HG03159 (cell line): ENCODE data around the gene NRN1.
"Not testable (repeated sequence)": the region's sequence is repeated elsewhere in the genome, so short reads cannot be mapped to it uniquely, and the experiment has no call there.

ENCODE experiments used
- ATAC-seq: cut with Tn5 transposase; IDR thresholded peaks from one replicate; pipeline ENCODE4 v1.9.1; 2021; ENCODE audit warnings: mild to moderate bottlenecking, moderate library complexity; ENCODE audit not compliant: unreplicated experiment

Gene NRN1

DNA sequence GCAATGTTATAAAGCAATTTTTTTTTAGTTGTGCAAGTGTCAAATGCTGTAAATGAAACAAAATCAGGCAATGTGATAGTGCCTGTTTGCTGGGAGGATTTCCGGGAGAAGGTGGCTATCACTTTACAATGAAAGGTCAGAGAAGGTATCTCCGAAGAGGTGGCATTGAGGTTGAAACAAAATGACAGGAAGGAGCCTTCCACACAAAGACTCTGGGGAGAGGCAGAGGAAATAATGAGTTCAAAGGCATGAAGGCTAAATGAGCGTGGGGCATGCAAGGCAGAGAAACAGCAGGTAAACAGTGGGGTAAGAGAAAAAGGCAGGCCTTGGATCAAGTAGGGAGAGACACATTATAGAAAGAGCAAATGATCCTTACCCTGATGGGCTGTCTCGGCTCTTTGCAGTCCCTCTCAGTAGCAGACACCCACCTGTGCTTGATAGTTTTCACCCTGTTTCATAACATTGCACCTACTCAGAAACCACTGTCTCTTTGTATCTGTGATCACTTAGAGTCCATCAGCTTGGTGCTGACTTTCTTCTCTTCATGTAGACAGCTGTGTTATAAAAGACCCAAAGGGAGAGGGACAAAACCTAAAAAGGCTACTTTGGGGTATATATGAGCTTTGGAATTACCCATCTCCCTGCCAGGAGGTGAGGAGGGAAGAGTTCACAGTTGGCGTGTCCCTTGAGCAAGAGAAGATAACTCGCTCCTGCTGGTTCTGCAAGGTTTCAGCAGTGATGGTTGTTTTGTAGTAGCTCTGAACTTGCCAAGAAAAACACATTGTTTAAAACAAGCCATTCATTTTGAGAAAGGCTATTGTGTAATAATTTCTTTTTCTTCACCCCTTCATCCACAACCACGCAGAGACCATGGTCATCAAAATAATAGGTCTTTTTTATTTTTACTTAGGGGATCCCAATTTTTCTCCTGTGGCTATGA lies 22.3 kb downstream of the NRN1 start:
- ATAC-seq, result no peak

DNA sequence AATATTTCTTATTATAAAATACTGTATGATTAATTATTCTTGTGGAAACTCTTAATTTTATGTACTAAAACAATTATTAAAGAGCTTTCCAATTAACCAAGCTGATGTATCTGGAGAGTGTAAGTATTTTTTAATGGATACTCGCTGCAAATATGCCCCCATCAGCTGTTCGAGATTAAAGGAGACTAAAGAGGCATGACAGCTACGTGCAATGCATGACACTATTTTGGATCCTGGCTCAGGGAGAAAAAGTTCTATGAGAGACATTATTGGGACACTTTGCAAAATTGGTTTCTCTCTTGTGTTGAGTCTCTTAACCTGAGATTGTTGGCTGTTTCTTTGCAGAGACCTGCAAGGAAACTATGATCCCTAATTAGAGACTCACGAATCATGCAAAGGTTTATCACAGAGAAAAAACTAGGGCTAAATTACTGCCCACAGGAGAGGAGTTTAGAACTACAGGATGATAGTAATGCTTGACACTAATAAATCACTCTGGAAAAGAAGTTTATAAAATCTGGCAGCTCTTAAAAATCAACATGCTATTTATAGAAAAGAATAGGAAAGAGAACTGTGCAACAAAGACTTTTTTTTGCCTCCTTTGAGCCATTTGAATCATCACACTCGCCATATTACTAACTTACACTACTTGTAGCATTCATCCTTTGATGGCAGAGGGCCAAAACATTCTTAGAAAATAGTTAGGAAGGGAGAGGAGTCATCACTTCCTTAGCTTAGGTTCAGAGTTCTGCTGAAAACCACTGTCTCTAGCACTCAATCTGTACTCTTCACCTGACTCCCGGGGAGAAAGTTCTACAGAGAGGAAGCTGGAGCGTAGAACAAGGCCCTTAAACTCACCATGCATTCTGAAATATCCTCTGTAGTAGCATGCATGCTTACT lies 25.3 kb downstream of the NRN1 start:
- ATAC-seq, result no peak

DNA sequence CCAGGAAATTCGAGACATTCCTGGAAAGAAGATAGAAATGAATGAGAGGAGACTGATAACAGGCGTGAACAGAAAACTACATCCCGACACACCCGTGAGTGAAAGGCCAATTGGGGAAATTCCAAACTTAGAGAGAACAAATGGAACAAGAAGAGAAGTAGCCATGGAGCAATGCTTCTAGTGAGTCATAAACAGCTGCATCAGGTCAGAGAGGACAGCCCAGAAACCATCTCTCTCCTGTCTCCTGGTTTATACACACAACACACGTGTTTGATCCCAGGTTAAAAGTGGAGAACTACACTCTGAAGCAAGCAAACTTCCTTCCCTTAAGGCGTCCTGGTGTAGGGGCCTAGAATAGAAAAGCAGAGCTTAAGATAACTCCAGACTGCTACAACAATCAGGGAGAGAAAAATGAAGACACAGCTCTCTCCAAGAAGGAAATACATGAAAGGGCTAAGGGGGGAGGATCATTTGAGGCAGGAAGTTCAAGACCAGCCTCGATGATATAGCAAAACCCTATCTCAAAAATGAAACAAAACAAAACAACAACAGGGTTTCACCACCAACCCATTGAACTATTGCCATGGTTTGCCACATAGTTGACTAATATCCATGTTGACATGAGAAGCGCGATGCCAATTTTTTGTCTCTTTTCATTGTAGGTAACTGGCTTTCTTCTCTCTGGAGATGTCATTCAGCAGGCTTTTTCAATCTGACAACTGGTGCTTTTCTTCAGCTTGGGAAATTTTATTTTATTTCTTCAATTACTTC lies 26.9 kb downstream of the NRN1 start:
- no peak for ATAC-seq

DNA sequence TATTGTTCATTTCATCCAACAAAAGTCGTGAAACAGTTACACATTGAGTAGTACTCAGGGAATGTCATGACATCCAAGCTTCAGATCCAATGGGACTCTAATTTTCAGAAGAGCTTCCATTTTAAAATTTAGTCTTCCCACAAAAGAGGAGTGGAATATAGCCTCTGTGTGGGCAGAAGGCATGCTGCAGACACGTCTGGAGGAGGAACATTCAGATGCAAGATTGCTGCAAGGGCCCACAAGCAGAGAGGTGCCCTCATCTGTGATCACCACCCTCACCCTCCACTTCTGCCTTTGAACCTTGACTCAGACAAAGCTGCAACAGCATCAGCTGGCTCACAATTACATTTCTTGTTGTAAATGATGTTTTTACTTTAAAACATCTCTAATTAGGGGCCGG lies 29.9 kb downstream of the NRN1 start:
- no peak for ATAC-seq

DNA sequence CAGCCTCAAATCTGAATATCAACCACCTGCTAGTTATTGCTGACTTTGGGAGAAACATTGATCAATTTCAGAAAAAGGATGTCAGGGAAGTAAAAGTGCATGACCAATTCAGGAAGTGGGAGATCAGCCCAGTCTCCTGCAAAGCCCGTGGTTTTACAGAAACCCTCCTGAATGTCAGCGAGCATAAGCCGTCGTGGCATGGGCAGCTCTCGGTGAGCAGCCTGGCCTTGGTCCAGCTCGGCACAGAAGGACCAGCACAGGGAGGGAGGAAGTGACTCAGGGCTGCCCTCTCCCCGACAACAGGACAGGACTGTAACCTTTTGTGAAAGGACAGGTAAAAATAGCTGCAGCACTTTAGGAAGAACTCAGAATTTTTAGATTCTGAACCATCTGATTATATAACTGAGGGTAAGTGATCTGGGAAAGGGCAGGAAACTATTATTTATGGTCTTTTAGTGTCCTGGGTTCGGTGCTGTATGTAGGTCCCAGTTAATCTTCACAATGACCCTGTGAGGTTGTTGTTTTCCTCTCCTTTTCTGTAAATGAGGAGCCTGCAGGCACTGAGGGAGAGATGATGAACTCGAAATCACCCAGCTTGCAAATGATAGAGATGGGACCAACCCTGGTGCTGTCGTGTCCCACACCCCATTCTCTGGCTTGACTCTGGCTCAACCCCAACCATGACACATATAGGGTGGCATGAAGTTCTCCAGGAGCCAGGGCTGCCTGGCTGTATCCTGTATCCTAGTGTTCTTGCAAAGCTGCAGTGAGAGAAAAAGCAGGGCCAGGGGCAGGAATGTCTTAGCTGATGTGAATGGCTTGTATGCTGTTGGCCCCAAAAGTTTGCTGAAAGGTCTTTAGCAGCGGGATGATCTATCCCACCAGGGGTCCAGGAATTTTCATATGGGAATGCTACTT lies 37.6 kb downstream of the NRN1 start:
- no peak for ATAC-seq

DNA sequence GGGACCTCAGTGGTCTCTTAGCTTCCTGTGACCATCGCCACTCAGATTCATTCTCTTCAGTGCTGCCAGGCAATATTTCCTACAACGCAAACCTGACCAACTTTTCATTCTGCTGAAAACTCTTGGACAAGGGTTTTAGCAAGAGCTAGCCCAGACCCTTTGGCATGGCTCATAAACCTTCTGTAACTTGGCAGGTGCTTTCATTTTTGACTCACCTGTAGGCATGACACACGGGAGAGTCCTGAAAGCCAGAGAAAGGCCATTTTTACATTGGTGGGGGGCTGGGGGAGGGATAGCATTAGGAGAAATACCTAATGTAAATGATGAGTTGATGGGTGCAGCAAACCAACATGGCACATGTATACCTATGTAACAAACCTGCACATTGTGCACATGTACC lies 38.7 kb downstream of the NRN1 start:
- not testable (repeated sequence) for ATAC-seq

DNA sequence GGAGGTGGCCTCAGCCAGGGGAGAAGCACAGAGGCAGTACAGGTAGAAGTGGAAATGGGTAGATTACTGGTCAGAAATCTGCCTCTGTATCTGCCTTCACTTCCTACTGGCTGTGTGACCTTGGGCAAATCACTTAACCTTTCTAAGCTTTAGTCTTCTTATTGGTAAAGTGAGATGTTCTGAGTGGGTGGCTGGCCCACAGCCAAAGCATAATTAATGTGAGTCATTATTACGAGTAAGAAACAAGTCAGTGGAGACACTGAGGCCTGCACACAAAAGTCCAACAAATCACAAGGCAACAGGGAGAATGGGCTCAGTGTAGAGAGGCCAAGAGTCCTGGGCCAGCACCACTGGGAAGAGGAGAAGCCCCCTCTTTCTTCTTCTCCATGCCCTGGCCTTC lies 39.1 kb downstream of the NRN1 start:
- ATAC-seq, result no peak

DNA sequence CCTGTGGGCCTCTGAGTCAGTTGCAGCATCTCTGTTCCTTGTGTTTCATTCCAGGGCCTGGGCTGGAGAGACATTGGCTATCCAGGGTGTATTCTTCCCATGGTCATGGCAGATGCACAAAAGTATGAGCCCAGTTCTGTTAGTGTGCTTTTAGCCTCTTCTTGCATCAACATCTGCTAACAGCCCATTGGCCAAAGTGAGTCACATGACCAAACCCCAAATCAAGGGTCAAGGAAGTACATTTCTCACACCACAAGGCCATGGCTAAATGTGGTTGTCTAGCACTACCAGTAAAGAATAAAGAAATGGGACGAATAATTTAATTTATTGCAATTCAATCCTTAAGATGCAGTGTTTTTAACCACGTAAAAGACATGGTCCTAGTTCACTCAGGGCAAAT lies 43.9 kb downstream of the NRN1 start:
- no peak for ATAC-seq

DNA sequence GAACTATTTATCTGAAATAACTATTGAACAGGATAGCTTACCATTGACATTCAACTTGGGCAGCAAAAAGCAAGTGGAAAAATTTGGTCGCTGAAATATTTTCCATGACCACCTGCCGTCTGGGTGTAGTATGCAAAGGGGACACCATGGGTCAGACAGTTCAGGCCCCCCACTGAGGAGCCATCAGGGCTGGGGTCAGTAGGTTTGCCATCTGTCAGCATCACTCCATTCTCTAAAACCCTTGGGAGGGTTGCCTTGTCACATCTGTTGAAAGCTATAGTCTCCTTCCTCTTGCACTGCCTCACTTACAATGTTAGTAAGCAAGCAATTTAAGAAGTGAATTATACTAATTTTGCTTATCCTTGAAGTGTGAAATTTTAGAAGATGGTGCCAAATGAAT lies 44.9 kb downstream of the NRN1 start:
- ATAC-seq, result no peak

DNA sequence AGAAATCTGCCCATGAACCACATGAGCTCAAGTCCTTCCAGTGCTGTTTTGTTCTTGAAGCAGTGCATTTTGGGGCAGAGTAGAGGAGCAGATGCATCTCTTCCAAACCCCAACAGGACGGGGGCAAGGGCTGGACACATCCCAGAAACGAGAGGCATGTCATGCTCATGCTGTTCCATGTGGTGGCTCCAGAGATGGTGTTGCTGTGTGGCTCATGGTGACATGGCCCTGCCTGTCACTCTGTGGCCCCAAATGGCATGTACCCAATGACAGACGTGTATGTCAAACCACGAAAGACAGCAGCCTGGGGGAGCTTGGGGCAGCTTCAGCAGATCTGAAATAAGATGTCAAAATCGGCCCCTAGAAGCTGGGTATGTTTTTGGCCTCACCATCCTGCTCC lies 46.3 kb downstream of the NRN1 start:
- no peak for ATAC-seq

DNA sequence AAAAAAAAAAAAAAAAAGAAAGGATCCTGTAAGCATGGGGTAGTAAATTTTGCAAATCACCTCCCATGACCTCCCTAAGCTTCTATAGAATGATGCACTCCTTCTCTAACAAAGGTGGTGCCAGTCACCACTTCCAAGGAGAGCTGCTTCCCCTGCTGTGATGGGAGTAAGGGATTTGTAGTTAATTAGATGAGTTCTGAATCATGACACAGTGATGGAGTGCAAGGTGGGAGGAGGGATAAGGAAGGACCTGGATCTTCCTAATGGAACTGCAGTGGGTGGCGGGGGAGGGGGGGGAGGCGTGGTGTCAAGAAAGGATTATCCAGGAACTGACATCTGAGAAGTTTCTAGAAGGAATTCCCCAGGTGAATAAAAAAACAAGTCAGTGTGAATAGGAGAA lies 47.8 kb downstream of the NRN1 start:
- ATAC-seq, result no peak

DNA sequence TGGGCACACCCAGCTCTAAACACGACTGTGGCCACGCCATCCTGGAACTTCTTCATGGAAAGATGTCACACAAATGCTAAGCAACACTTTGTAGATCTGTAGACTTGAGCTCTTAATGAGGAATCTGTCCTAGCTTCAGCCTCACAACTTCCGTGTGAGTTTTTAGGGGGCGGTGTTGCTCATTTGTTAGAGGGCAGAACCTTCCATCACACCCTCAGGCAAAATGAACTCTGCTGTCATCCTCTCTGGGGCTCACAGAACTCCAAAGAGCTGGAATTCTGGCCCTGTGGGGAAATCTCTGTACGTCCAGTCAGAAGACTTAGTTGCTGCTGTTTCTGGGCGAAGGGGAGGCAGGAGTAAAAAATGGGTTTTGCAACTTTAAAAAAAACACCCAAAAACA lies 49.8 kb downstream of the NRN1 start:
- ATAC-seq, result no peak

DNA sequence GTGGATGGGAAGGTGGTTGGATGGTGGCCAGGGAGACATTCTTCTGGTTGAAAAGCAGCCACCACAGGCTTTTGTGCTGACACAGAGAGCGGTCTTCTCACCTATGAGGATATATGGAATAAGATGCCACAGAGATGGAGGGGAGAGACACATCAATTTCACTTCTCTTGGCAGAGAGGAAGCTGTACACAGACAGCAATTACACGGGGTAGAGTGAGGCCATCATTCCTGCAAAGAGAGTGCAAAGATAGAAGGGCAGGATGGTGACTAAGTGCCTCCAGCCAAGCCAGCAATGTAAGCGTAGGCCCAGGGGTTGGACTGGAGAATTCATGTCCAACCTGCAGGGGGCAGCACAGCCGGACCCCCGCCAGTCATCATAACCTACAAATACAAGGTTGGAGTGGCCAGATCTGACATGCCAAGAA lies 56.4 kb downstream of the NRN1 start:
- no peak for ATAC-seq
